Measurements from ENCODE around the gene MAP3K6.
A peak's percentile ranks its signal among the peaks of the same experiment; 100 is the strongest.
"Not testable (repeated sequence)": the region's sequence is repeated elsewhere in the genome, so short reads cannot be mapped to it uniquely, and the experiment has no call there.

The MAP3K6 gene, protein sequence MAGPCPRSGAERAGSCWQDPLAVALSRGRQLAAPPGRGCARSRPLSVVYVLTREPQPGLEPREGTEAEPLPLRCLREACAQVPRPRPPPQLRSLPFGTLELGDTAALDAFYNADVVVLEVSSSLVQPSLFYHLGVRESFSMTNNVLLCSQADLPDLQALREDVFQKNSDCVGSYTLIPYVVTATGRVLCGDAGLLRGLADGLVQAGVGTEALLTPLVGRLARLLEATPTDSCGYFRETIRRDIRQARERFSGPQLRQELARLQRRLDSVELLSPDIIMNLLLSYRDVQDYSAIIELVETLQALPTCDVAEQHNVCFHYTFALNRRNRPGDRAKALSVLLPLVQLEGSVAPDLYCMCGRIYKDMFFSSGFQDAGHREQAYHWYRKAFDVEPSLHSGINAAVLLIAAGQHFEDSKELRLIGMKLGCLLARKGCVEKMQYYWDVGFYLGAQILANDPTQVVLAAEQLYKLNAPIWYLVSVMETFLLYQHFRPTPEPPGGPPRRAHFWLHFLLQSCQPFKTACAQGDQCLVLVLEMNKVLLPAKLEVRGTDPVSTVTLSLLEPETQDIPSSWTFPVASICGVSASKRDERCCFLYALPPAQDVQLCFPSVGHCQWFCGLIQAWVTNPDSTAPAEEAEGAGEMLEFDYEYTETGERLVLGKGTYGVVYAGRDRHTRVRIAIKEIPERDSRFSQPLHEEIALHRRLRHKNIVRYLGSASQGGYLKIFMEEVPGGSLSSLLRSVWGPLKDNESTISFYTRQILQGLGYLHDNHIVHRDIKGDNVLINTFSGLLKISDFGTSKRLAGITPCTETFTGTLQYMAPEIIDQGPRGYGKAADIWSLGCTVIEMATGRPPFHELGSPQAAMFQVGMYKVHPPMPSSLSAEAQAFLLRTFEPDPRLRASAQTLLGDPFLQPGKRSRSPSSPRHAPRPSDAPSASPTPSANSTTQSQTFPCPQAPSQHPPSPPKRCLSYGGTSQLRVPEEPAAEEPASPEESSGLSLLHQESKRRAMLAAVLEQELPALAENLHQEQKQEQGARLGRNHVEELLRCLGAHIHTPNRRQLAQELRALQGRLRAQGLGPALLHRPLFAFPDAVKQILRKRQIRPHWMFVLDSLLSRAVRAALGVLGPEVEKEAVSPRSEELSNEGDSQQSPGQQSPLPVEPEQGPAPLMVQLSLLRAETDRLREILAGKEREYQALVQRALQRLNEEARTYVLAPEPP (N-terminal part only)

DNA sequence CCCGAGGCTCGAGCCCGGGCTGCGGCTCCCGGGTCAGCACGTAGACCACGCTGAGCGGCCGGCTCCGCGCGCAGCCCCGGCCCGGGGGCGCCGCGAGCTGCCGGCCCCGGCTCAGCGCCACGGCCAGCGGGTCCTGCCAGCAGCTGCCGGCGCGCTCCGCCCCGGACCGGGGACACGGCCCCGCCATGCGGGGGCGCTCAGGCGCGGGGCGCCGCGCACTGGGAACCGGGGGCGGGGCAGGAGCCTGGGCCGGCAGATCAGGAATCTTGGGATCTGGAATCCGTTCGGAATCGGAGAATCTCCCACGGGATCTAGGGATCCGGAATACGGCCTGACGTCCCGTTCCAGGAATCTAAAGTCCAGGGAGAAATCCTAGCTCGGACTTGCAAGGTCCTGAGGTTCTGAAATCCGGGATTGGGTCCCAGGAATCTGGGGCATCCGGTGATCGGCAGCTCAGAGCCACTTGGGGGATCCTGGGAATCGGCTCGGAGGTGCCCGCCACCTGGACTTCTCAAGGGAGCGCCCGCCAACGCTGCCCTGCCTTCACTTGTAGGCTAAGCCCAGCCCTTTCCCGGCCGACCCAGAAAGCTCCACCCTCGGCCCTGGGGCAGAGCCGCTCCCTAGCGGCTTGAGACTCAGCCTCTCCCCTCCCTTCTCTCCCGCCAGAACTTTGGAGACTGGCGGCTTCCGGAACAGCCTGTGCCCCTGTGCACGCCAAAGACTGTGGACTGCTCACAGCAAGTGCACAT lies at the start of gene MAP3K6:
MAP3K6 (minus strand) TSS at position 551 of the 749 bp plus-strand sequence; CDS start at position 187, 364 bp downstream.
- H3K4me1 Mint-ChIP-seq: peaks cover 56% of the 10 kb centered on the region
- H3K9me3 Mint-ChIP-seq: no peaks in the 10 kb centered on the region
- no peaks in the 10 kb centered on the region for H3K36me3 Mint-ChIP-seq
- H3K27me3 Mint-ChIP-seq: no peaks in the 10 kb centered on the region
- peak within 1 kb of the TSS; percentile 83 for H3K27ac Mint-ChIP-seq
- peak within 1 kb of the TSS; percentile 93 for H3K4me3 Mint-ChIP-seq
- ATAC-seq: peak; percentile 56

DNA sequence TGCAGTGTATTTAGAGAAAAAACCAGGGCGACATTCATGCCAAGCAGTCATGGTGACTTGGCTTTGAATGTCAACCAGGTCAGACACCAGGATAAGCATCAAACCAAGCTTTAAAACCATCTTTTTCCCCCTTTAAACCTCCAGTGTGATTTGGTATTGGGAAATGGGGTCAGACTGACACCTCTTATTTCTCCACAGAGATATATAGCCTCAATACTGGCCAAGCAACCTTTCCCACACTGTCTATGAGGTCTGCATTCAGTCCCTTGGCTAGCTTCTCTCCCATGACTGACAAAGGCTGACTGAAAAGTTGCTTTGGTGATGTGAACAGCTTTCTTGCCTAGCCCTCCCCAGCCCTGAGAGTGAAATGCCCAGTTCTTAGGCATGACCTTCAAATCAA lies 47.3 kb upstream of the MAP3K6 start:
- H3K4me3 Mint-ChIP-seq: no peak overlapping the region
- no peaks in the 10 kb centered on the region for H3K27me3 Mint-ChIP-seq
- H3K9me3 Mint-ChIP-seq: no peaks in the 10 kb centered on the region
- no peak overlapping the region for H3K27ac Mint-ChIP-seq
- no peak for ATAC-seq
- H3K36me3 Mint-ChIP-seq: peaks cover 57% of the 10 kb centered on the region
- H3K4me1 Mint-ChIP-seq: peaks cover 36% of the 10 kb centered on the region

DNA sequence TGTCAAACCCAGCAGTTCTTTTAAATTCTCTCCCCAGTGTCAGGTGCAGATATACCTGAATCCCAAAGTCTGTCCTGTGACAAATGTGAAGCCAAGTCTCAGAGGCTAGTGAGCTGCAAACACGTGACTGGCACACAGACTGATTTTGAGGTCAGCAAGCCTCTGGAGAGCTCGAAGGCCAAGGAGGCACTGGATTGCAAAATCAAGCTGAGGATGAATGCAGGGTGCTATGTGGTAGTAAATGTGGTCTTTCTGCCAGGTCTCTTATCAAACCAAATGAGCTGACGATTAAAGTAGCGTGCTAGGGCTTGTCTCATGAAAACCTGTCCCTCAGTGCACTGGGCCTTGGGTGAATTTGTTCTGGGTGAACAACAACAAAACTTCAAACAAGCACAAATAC lies 46.2 kb upstream of the MAP3K6 start:
- Mint-ChIP-seq H3K4me3 (no peak overlapping the region), H3K9me3 (no peaks in the 10 kb centered on the region), H3K36me3 (peaks cover 59% of the 10 kb centered on the region), H3K27ac (no peak overlapping the region), H3K27me3 (no peaks in the 10 kb centered on the region), H3K4me1 (peaks cover 33% of the 10 kb centered on the region)
- ATAC-seq: no peak

DNA sequence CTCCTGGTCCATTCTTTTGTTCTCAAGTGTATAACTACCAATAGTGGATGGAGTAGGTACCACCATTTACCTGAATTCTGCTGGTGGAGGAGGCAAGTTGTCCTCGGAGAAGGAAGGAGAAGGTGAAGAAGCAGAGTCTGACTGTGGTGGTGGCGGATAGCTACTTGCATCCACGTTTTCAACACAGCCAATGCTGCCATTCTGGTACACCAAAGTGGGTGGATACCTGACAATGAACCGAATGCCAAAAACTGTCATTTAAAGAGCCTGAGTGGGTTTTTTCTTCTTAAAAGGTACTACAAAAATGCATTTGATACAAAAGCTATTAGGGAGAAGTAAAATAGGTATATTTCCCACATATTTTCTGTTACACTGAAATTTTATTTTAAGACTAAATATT lies 45.7 kb upstream of the MAP3K6 start:
- Mint-ChIP-seq H3K36me3 (peaks cover 63% of the 10 kb centered on the region), H3K9me3 (no peaks in the 10 kb centered on the region), H3K4me3 (no peak overlapping the region), H3K4me1 (peaks cover 36% of the 10 kb centered on the region), H3K27me3 (no peaks in the 10 kb centered on the region), H3K27ac (no peak overlapping the region)
- no peak for ATAC-seq

DNA sequence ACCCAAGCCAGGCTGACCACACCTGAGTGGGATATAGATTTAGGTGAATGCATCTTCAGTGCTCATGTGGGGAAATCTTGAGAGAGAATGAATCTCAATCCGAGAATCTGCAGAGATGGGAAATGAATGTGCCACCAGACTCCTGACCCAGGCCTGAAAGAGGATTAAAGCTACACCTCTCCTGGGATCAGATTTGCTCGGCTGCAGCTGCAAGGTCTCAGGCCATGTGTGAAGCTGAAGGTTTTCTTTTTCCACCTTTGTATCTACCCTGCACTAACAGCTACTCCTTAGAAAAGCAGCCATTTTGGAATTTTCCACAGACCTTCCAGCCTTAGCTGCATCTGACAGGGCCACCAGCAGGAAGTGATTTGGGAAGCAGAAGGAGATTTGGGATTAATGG lies 43.9 kb upstream of the MAP3K6 start:
- Mint-ChIP-seq H3K9me3 (no peaks in the 10 kb centered on the region), H3K4me1 (peaks cover 36% of the 10 kb centered on the region), H3K27me3 (no peaks in the 10 kb centered on the region), H3K4me3 (no peak overlapping the region), H3K27ac (no peak overlapping the region), H3K36me3 (peaks cover 59% of the 10 kb centered on the region)
- no peak for ATAC-seq

DNA sequence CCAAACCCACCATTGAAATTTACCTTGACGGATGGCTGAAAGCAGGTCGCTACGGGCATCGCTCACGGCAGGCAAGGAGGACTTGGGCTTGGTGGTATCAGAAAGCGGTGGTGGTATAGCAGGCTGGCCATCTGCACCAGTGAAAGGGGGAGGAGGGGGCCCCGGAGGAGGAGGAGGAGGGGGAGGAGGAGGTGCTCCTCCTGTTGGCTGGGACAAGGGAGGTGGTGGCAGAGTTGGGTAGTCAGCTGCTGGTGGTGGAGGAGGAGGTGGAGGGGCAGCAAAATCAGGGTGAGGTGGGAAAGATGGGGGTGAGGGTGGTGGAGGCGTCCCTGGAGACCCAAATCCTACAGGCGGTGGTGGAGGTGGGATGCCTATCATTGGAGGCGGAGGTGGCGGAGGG lies 42.9 kb upstream of the MAP3K6 start:
- Mint-ChIP-seq H3K4me3 (no peak overlapping the region), H3K27me3 (no peaks in the 10 kb centered on the region), H3K36me3 (peaks cover 51% of the 10 kb centered on the region), H3K4me1 (peaks cover 30% of the 10 kb centered on the region), H3K9me3 (no peaks in the 10 kb centered on the region), H3K27ac (no peak overlapping the region)
- no peak for ATAC-seq

DNA sequence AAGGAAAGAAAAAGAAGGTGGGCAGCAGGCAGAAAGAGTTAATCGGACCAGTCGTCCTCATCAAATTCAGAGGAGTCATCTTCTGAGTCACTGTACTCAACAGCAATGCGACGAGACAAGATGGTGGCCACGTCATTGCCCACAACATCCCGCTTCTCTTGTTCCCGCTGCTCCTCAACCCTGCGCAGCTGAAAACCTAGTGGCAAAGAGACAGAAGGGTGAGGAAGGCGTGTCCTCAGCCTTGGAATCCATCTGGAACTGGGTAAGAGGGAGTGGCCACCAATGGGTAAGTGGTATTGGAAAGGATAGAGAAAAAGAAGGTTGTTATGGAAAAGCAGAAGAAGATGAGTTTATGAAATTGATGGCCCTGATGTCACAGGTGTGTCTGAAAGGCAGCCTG lies 41.4 kb upstream of the MAP3K6 start:
- peaks cover 45% of the 10 kb centered on the region for H3K4me1 Mint-ChIP-seq
- H3K36me3 Mint-ChIP-seq: peaks cover 38% of the 10 kb centered on the region
- H3K4me3 Mint-ChIP-seq: no peak overlapping the region
- H3K9me3 Mint-ChIP-seq: no peaks in the 10 kb centered on the region
- no peaks in the 10 kb centered on the region for H3K27me3 Mint-ChIP-seq
- ATAC-seq: no peak
- peak overlapping the region; percentile 62 for H3K27ac Mint-ChIP-seq

DNA sequence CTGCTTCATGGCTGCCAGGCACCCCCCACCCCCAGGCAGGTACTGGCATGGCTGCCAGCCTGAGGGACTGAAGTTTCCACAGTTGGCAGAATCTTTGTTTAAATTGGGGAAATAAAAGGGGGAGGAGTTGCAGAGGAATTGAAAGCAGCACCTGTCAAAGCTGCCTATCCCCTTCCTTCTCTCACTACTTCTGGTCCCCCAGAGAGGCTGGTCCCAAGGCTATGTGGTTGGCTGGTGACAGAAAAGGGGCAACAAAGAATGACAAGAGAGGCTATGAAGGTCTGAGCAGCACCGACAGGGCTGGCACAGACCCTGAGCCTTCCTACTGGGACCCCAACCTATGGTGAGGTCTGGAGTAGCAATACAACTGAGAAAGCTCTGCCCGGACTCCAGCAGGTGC lies 40.0 kb upstream of the MAP3K6 start:
- H3K36me3 Mint-ChIP-seq: peaks cover 30% of the 10 kb centered on the region
- not testable (repeated sequence) for H3K9me3 Mint-ChIP-seq, H3K4me3 Mint-ChIP-seq, H3K27me3 Mint-ChIP-seq
- peaks cover 56% of the 10 kb centered on the region for H3K4me1 Mint-ChIP-seq
- peak overlapping the region; percentile 85 for H3K27ac Mint-ChIP-seq
- peak; percentile 41 for ATAC-seq

DNA sequence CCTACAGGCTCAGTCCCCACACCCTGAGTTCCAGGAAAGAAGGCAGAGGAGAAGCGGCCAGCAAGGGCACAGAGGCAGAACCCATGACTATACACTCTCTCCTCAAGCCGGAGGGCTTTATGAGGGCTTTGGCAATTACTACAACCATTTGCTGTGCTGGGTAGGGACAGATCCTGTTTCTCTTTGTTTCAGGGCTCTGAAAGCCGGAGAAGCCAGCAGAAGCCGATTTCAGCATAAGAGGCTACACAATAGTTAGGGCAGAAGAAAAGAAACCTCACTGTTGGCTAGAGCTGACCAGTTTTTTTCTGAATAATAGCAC lies 39.6 kb upstream of the MAP3K6 start:
- Mint-ChIP-seq H3K4me3 (no peak overlapping the region), H3K9me3 (no peaks in the 10 kb centered on the region), H3K27ac (peak overlapping the region; percentile 85), H3K27me3 (no peaks in the 10 kb centered on the region), H3K36me3 (peaks cover 27% of the 10 kb centered on the region), H3K4me1 (peaks cover 60% of the 10 kb centered on the region)
- no peak for ATAC-seq

DNA sequence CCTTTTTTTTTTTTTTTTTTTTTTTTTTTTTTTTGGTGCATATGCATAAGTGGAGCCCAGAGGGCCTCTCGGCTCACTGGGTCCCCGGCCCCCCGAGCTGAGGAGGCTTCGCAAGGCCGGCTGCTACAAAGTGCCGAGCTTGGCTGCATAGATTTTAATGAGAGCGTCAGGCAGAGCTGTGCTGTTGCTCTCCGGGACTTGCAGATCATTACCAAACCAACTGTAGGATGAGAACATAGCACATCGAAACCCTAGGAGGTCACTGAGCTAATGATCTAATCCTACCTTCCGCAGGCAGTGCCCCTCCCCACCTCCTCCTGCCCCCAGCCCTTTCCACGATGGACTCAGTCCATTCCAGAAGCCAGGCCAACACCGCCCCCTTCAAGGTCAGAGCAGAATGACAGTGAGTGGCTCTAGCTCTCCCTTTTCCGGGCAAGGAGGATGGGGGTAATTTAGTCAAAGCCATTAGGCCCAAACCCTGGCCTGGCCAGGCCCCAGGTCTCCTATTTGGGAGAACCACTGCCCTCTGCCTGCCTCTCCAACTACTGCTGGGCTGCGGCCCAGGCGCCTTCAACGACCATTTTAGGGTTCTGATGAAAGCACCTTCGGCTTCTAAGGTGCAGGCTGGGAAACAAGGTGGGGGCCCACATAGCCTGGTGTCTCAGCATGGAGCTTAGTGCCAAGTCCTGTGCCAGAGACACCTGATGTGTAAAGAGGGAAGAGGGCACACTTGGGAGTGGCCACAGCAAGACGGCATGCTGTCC lies 39.0 kb upstream of the MAP3K6 start:
- H3K27ac Mint-ChIP-seq: peak overlapping the region; percentile 85
- H3K9me3 Mint-ChIP-seq, ATAC-seq, H3K4me3 Mint-ChIP-seq, H3K27me3 Mint-ChIP-seq: not testable (repeated sequence)
- peaks cover 22% of the 10 kb centered on the region for H3K36me3 Mint-ChIP-seq
- peaks cover 60% of the 10 kb centered on the region for H3K4me1 Mint-ChIP-seq

DNA sequence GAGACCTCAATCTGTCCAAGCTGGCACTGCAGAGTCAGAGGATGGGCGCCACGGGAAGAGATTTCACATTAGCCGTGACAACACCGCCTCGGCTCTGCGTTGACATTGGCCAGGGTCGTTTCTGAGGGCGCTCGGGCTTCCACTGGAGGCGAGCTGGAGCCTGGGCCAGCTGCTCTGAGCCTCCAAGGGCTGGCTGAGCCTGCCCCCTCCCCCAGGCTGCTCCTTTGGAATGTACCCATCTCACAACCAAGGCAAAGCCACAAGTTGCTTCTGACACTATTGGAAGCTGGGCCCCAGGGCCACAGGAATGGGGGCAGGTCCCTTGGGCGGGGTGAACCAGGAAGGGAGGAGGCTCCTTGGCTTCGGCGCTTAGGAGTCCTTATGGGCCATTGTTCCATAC lies 38.3 kb upstream of the MAP3K6 start:
- Mint-ChIP-seq H3K4me3 (no peak overlapping the region), H3K4me1 (peaks cover 60% of the 10 kb centered on the region), H3K27ac (peak overlapping the region; percentile 89), H3K36me3 (peaks cover 20% of the 10 kb centered on the region), H3K27me3 (no peaks in the 10 kb centered on the region), H3K9me3 (no peaks in the 10 kb centered on the region)
- ATAC-seq: no peak

DNA sequence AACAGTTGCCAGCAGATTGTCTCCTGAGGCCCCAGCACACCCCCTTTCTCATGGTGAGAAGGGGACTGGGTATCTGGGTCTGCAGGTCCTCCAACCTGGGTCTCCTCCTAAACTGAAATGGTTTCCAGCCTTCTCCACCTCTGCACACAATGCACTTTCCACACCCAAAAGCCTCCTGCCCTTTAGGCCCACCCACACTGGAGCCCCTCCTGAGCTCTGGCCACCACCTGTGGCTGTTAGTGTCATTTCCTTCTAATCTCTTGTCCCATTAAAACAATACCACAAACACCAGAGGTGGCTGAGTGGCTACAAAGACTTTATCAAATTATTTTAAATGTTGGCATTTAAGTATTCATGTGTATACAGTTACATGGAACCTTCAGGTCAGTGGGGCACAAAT lies 37.2 kb upstream of the MAP3K6 start:
- no peak for ATAC-seq
- peaks cover 60% of the 10 kb centered on the region for H3K4me1 Mint-ChIP-seq
- peak overlapping the region; percentile 73 for H3K4me3 Mint-ChIP-seq

DNA sequence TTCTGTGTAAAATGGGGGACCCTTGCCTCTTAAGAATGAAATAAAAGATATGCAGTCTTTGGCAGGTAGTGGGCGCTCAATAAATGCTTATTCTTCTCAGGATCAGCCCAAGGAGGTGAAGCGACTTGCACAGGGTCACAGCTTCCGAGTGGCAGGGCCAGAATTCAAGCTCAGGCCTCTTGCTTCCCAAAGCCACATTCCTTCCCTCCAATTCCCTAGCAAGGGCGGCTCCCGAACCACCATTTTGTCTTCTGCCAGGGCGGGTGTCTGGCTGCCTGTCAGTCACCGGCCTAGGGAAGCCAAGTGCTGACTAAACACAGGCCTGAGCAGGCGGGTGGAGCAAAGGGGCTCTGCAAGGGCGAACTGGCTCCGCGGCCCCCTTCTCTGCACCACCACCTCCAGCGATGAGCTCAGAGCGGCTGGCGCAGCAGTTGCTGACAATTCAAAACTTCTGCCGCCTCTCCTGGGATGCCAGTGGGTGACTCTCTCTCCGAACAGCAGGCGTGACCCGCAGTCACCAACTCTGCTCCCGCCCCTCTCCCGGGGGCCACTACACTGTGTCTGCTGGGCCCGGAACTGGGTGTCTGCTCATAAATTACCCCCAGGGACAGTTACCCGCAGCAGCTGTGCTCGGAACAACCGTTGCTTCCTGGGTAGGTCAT lies 36.4 kb upstream of the MAP3K6 start:
- peak overlapping the region; percentile 73 for H3K4me3 Mint-ChIP-seq
- peak; percentile 91 for ATAC-seq
- peaks cover 12% of the 10 kb centered on the region for H3K36me3 Mint-ChIP-seq
- peak overlapping the region; percentile 89 for H3K27ac Mint-ChIP-seq
- H3K27me3 Mint-ChIP-seq: no peaks in the 10 kb centered on the region
- H3K4me1 Mint-ChIP-seq: peaks cover 54% of the 10 kb centered on the region
- no peaks in the 10 kb centered on the region for H3K9me3 Mint-ChIP-seq

More for the DNA sequence above, 37.2 kb upstream of the MAP3K6 start:
- Mint-ChIP-seq H3K36me3 (peaks cover 19% of the 10 kb centered on the region), H3K9me3 (no peaks in the 10 kb centered on the region), H3K27ac (peak overlapping the region; percentile 89), H3K27me3 (no peaks in the 10 kb centered on the region)

DNA sequence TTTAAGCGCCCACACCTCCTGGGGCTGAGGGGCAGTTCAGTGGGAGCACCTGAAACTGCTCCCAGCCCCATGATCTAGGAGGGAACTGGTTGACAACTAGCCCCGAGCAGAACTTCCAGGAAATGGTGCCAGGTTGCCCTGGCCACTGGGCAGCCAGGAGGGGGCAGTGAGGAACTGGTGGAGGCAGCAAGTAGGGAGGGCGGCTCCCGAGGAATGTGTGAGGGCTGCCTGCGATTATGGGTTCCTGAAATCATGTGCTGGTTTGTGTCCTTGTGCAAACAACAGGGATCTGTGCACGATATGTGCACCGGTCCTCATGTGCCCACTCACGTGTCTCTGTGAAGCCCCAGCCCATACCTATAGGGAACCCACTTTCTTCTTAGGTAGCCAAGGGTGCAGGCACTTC lies 35.6 kb upstream of the MAP3K6 start:
- H3K4me3 Mint-ChIP-seq: no peak overlapping the region
- H3K36me3 Mint-ChIP-seq: peaks cover 4% of the 10 kb centered on the region
- no peak for ATAC-seq
- H3K9me3 Mint-ChIP-seq: no peaks in the 10 kb centered on the region
- peaks cover 46% of the 10 kb centered on the region for H3K4me1 Mint-ChIP-seq
- no peaks in the 10 kb centered on the region for H3K27me3 Mint-ChIP-seq
- H3K27ac Mint-ChIP-seq: peak overlapping the region; percentile 89

Data from stimulated activated memory B cell treated with anti-CD40 and anti-IgM and Interleukin-4, amounts not matched to agents 10 μg/mL and 1 μg/mL and 100 μg/mL, for 72 hours (primary cell).